DMS 273 (cell line): ENCODE measurements around the gene EIF3C.
"Not testable (repeated sequence)": the region's sequence is repeated elsewhere in the genome, so short reads cannot be mapped to it uniquely, and the experiment has no call there.

Experiments used
- DNase-seq: peaks from one replicate; lab custom pipeline; 2025; ENCODE audit not compliant: unreplicated experiment; lab: John Stamatoyannopoulos, UW

Gene EIF3C

GRCh38 chr16:28711220-28712083 is at the start of gene EIF3C:
Gene EIF3C, plus strand, starts transcription at chr16:28711464. Its CDS starts 223 bp downstream, at chr16:28711687.
- not testable (repeated sequence) for DNase-seq

- DNase-seq: not testable (repeated sequence)
Observed at GRCh38 chr16:28666264-28666663, 45.0 kb upstream of the EIF3C start.

DNA sequence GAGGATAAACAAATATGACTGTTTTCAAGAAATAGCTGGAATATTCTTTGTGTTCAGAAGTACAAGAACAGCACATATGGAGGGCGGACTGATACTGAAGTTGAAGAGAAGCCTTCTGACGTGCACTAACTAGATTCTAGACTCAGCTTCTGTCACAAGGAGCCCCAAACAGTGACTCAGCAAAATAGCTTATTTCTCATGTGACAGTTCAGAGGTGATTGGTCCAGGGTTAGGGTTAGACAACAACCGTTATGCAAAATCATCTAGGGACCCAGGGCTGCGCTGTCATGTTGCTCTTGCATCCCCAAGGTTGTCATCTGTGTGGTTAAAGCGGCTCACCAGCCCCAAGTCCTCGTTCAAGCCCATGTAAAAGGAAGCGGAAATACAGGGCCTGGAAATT is 43.8 kb upstream of the EIF3C start:
- DNase-seq: not testable (repeated sequence)

- DNase-seq: not testable (repeated sequence)
Observed at GRCh38 chr16:28668199-28668598, 43.1 kb upstream of the EIF3C start.

DNA sequence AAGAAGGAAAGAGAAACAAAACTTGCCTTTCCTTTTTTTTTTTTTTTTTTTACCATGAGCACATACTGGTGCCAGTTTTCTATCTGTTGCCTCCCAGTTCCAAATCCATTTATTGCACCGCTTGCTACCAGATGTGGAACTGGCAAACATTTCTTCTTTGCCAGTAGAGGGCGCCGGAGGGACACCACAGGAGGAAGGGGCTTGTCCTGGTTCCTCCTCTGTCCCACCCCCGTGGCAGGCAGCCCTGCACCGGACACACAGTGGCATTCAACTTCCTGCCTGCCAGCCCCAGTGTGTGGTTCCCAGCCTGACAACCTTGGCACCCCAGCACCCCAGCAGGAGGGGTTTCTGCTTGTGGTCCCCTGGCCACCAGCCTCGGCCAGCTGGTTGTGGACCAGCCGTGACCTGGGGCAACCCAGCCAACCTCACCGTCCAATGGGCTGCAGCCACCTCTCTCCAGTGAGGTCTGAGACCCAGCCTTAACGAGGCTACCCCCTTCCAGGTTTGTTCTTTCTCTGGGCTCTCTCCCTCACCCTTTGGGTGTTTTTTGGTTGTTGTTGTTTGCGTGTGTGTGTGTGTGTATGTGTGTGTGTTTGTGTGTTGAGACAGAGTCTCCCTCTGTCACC is 22.8 kb upstream of the EIF3C start:
- DNase-seq: not testable (repeated sequence)

GRCh38 chr16:28689425-28689824 is 21.8 kb upstream of the EIF3C start:
- not testable (repeated sequence) for DNase-seq

DNA sequence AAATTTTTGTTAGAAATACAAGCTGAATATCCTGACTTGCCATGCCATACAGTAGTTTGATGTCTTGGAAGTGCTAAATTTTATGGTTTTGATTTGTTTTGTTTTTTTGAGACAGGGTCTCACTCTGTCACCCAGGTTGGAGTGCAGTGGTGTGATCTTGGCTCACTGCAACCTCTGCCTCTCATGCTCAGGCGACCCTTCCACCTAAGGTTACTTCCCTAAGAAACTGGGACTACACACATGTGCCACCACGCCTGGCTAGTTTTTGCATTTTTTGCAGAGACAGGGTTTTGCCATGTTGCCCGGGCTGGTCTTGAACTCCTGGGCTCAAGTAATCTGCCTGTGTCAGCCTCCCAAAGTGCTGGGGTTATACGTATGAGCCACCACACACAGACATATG is 19.5 kb upstream of the EIF3C start:
- DNase-seq: not testable (repeated sequence)

- not testable (repeated sequence) for DNase-seq
Observed at GRCh38 chr16:28693257-28693950, 17.9 kb upstream of the EIF3C start.

DNA sequence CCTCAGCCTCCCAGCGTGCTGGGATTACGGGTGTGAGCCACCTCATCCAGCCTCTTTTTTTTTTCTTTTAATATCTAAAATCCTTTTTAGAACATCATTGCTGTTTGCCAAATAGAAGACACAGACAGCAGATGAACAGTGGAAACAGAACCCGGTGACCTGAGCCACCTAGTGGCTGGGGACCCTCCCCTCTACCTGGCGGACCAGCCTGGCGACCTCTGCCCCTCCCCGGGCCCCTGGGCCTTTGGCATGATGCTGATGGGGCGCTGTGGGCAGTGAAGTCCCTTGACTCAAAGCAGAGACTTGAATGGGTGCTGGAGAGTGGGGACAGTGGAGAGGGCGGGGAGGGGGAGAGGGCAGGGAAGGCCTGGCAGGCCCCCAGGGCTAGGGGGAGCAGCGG is 11.5 kb upstream of the EIF3C start:
- not testable (repeated sequence) for DNase-seq

DNA sequence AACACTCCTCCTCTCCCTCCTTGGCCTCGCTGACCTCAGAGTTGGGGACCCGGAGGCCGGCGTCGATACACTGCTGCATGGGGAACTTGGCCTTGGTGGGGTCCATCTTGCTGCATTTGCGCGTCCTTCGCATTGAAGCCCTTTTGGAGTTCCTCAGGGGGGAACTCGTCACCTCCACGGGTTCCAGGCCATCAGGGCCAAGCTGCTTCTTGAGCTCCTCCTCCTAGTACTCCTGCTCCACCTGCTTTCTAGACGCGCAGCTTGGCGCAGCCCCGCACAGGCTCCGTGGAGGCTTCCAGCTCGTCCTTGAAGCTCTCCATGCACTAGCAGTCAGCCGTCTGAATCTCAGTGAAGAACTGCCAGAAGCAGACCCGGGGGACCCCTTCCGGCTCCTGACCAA is 10.9 kb upstream of the EIF3C start:
- DNase-seq: not testable (repeated sequence)

GRCh38 chr16:28701384-28701783 is 9.9 kb upstream of the EIF3C start:
- DNase-seq: not testable (repeated sequence)

DNA sequence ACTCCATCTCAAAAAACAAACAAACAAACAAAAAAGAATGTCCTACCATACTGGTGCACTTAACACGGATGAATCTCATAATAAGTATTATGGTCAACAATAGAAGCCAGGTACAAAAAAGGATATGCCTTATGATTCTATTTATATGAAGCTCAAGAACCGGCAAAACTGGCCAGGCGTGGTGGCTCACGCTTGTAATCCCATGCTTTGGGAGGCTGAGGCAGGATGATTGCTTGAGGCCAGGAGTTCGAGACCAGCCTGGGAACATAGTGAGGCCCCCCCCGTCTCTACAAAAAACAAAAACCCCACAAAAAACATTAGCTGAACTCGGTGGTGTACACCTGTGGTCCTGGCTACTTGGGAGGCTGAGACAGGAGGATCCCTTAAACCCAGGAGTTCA is 7.0 kb upstream of the EIF3C start:
- not testable (repeated sequence) for DNase-seq

DNA sequence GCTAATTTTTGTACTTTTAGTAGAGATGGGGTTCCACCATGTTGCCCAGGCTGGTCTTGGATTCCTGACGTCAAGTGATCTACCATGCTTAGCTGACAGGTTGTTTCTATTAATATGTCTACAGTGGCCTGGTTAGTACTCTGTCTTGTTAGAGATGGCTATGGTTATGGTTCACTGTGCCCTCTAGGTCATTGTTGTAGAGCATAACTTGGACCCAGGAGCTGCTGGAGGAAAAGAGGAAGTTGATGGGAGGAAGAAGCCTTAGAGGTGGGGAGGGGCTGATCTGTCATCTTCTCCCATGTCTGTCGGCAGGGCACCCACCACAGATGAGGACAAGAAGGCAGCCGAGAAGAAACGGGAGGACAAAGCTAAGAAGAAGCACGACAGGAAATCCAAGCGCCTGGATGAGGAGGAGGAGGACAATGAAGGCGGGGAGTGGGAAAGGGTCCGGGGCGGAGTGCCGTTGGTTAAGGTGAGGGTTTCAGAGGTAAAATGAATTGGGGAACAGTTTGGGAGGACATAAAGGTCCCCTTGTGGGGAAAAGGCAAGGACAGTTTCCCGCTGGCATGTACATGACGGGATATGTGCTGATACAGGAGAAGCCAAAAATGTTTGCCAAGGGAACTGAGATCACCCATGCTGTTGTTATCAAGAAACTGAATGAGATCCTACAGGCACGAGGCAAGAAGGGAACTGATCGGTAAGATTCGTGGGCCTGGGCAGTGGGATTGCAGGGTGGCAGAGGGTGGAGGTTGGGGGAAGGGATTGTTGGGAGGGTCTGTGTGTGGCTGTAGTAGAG is 11.8 kb downstream of the EIF3C start:
- not testable (repeated sequence) for DNase-seq

GRCh38 chr16:28731253-28731652 is 20.0 kb downstream of the EIF3C start:
- not testable (repeated sequence) for DNase-seq

GRCh38 chr16:28732455-28733124 is 21.3 kb downstream of the EIF3C start:
- DNase-seq: not testable (repeated sequence)

DNA sequence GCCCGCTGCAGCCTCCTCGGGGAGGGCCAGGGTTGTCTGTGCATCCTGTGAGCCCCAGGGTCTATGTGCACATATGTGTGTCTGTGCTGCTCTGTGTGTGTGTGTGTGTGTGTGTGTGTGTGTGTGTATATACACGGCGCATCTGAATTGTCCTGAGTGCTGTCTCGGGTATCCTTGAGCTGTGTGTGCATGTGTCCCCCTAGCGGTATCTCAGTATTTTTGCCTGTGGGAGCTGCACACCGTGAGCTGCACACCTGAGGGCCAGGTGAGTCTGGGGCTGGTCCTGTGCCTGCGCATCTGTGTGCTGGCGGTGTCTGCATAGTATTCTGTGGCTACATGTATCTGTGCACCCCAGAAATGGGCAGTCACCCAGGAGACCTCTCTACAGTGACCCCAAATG is 28.5 kb downstream of the EIF3C start:
- DNase-seq: not testable (repeated sequence)

- DNase-seq: not testable (repeated sequence)
Observed at GRCh38 chr16:28740631-28741030, 29.4 kb downstream of the EIF3C start.

- DNase-seq: not testable (repeated sequence)
Observed at GRCh38 chr16:28741295-28741694, 30.0 kb downstream of the EIF3C start.

DNA sequence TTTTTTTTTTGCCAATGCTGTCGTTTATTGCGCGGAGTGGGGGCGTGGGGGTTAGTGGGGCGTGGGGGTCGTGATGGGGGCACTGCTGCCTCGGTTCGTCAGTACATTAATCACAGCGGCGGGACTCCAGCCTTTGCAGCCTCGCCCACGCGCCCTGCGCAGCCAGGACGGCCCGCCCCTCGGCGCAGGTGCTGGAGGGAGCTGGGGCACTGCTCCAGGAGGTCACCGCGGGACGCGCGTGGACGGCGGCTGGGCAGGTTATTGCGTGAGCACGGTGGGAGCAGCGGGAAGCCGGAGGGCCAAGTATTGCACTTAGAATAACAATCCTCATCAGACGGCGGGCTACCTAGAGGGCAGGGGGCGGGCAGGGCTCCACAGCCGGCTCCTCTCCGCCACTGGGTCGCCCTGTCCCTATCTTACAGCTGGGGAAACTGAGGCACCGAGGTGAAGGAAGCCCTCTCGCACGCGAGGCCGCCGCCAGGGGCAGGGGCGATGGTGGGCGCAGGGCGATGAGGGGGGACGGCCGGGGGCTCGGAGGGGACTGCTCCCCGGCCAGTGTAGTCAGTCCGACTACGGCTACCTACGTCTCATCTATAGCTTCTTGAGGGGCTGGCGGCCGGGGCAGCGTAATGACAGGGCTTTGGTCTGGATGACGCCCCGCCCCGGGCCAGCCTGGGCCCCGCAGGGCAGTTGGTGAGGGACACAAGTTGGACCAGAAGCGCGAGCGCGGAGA is 35.5 kb downstream of the EIF3C start:
- DNase-seq: not testable (repeated sequence)
